Caco-2 (cell line): ENCODE measurements around the gene MARCHF6. TPM values are rescaled to one million over a fixed set of nuclear protein-coding genes. Genes with fewer than 3 reads are reported as not detected.

Experiments
- BruUV-seq: library from RNA; stranded (reverse); fragments of 400-500 nt; replicated peaks from 2 replicates; lab custom pipeline; 2021; lab: Mats Ljungman, UMichigan
- CTCF ChIA-PET: fragments of 300-600 bp; sonication (Branson Sonifier 250); formaldehyde crosslinking; loops from one replicate; lab custom pipeline; 2022; ENCODE audit warnings: antibody characterized with exemption; lab: Charles Lee
- POLR2A ChIA-PET: fragments of 300-600 bp; sonication (Branson Sonifier 250); formaldehyde crosslinking; loops from one replicate; lab custom pipeline; 2022; ENCODE audit warnings: antibody characterized with exemption; lab: Charles Lee
- DNase-seq, 2 experiments: peaks; one replicate each; pipeline versions ENCODE4 v3.0.0 to v3.0.0-alpha.2; 2020 to 2022
- H3K27me3 ChIP-seq: replicated peaks from 2 replicates; pipeline ENCODE4 v1.6.0; 2011; ENCODE audit warnings: low read length; ENCODE audit not compliant: control insufficient read depth, insufficient read depth
- H3K36me3 ChIP-seq: 2 replicates; pipeline ENCODE4 v1.5.1; 2011; ENCODE audit warnings: low read length; ENCODE audit not compliant: control insufficient read depth, insufficient read depth
- H3K4me1 ChIP-seq: fragments of 250-450 bp; sonication (Bioruptor Pico); 2 replicates; pipeline ENCODE4 v1.5.1; 2020; ENCODE audit warnings: mild to moderate bottlenecking
- H3K4me3 ChIP-seq: 2 replicates; pipeline ENCODE4 v1.5.1; 2011; ENCODE audit warnings: low read depth, mild to moderate bottlenecking, control low read depth, low read length
- H3K9me3 ChIP-seq: fragments of 250-450 bp; sonication (Bioruptor Pico); 2 replicates; pipeline ENCODE4 v1.5.1; 2020; ENCODE audit warnings: mild to moderate bottlenecking, moderate library complexity
- H3K27ac Mint-ChIP-seq: one replicate; pipeline ENCODE4 v1.8.0; 2022; ENCODE audit warnings: mixed read lengths; ENCODE audit not compliant: unreplicated experiment
- H3K27me3 Mint-ChIP-seq: one replicate; pipeline ENCODE4 v1.8.0; 2022; ENCODE audit warnings: mixed read lengths; ENCODE audit not compliant: insufficient read depth, unreplicated experiment
- H3K36me3 Mint-ChIP-seq: one replicate; pipeline ENCODE4 v1.8.0; 2022; ENCODE audit warnings: mild to moderate bottlenecking, mixed read lengths; ENCODE audit not compliant: insufficient read depth, unreplicated experiment
- H3K4me1 Mint-ChIP-seq: one replicate; pipeline ENCODE4 v1.8.0; 2022; ENCODE audit warnings: low read depth, mixed read lengths; ENCODE audit not compliant: unreplicated experiment
- H3K4me3 Mint-ChIP-seq: one replicate; pipeline ENCODE4 v1.8.0; 2022; ENCODE audit warnings: mild to moderate bottlenecking, moderate library complexity, mixed read lengths; ENCODE audit not compliant: unreplicated experiment
- H3K9me3 Mint-ChIP-seq: one replicate; pipeline ENCODE4 v1.8.0; 2022; ENCODE audit warnings: mixed read lengths; ENCODE audit not compliant: unreplicated experiment
- CTCF ChIP-seq, 2 experiments: fragments of 200-600 bp in 1 of 2; IDR thresholded peaks; 1 replicate in 1 of 2; 2 replicates in 1 of 2; pipeline versions ENCODE4 v1.5.1 to v1.8.0; 2011 to 2022; ENCODE audit warnings: antibody characterized with exemption in 1 of 2, control low read depth in 1 of 2, inconsistent platforms in 1 of 2, low read depth in 1 of 2, low read length in 1 of 2, mild to moderate bottlenecking in 1 of 2, moderate library complexity in 1 of 2; ENCODE audit not compliant: insufficient read depth in 1 of 2, severe bottlenecking in 1 of 2, unreplicated experiment in 1 of 2
- intact Hi-C: fragments of 100-400 bp; cut with micrococcal nuclease; formaldehyde crosslinking; loops from one replicate; pipeline ENCODE4 v1.10.0; 2022; ENCODE audit not compliant: unreplicated experiment
- total RNA-seq: library from RNA; stranded (reverse); gene quantifications from 2 replicates; pipeline ENCODE4 v1.2.3, GENCODE V29; 2022

The MARCHF6 gene
- total RNA-seq, 1 experiment from 2014 or later = 123 TPM

GRCh38 chr5:10333154-10334006 lies 20.1 kb upstream of the MARCHF6 start:
- no peak for TF ChIP-seq CTCF (IDR thresholded peaks at IDR 0.05; ENCODE audit: insufficient read depth in 1 of 2, low read depth in 1 of 2, low read length in 1 of 2, severe bottlenecking in 1 of 2, unreplicated experiment in 1 of 2)
- ChIA-PET POLR2A (no interaction called here), CTCF (no interaction called here)
- Histone ChIP-seq H3K9me3 (no peaks in the 10 kb centered on the region), H3K4me1 (no peaks in the 10 kb centered on the region), H3K27me3 (no peaks in the 10 kb centered on the region), H3K36me3 (no peaks in the 10 kb centered on the region), H3K4me3 (peak overlapping the region; percentile 11)
- peak overlapping the region; percentile 81 for H3K4me3 Mint-ChIP-seq
- intact Hi-C loops = loop anchor here (2.0 kb wide), 1 partner anchor 19 kb away; the partner anchor contains the start of gene MARCHF6
- H3K36me3 Mint-ChIP-seq = no peaks in the 10 kb centered on the region
- BruUV-seq = no TSS peak
- DNase-seq = peak in 1 of 2 experiments; percentile 48
- H3K27me3 Mint-ChIP-seq = no peaks in the 10 kb centered on the region
- peaks cover 13% of the 10 kb centered on the region for H3K4me1 Mint-ChIP-seq
- no peaks in the 10 kb centered on the region for H3K9me3 Mint-ChIP-seq
- H3K27ac Mint-ChIP-seq = no peak overlapping the region

GRCh38 chr5:10334831-10335230 lies 18.7 kb upstream of the MARCHF6 start:
- no peak overlapping the region for H3K4me3 ChIP-seq
- no peaks in the 10 kb centered on the region for H3K9me3 ChIP-seq
- Mint-ChIP-seq H3K4me1 (peaks cover 13% of the 10 kb centered on the region), H3K27me3 (no peaks in the 10 kb centered on the region), H3K36me3 (no peaks in the 10 kb centered on the region), H3K9me3 (no peaks in the 10 kb centered on the region), H3K4me3 (no peak overlapping the region), H3K27ac (no peak overlapping the region)
- H3K4me1 ChIP-seq = no peaks in the 10 kb centered on the region
- ChIA-PET POLR2A (no interaction called here), CTCF (no interaction called here)
- TF ChIP-seq CTCF (IDR thresholded peaks at IDR 0.05; ENCODE audit: insufficient read depth in 1 of 2, low read depth in 1 of 2, low read length in 1 of 2, severe bottlenecking in 1 of 2, unreplicated experiment in 1 of 2) = no peak
- BruUV-seq = no TSS peak
- intact Hi-C loops = loop anchor here (2.0 kb wide), 1 partner anchor 18 kb away; the partner anchor contains the start of gene MARCHF6
- DNase-seq = no peak
- H3K36me3 ChIP-seq = no peaks in the 10 kb centered on the region
- no peaks in the 10 kb centered on the region for H3K27me3 ChIP-seq

GRCh38 chr5:10335711-10336470 lies 17.6 kb upstream of the MARCHF6 start:
- intact Hi-C loops = loop anchor here (2.0 kb wide), 1 partner anchor 17 kb away; the partner anchor contains the start of gene MARCHF6
- POLR2A ChIA-PET = no interaction called here
- H3K4me3 Mint-ChIP-seq = no peak overlapping the region

More at GRCh38 chr5:10335711-10336470, 17.6 kb upstream of the MARCHF6 start:
- no peaks in the 10 kb centered on the region for H3K36me3 ChIP-seq
- BruUV-seq = no TSS peak
- H3K4me1 ChIP-seq = no peaks in the 10 kb centered on the region
- no peak for TF ChIP-seq CTCF (IDR thresholded peaks at IDR 0.05; ENCODE audit: insufficient read depth in 1 of 2, low read depth in 1 of 2, low read length in 1 of 2, severe bottlenecking in 1 of 2, unreplicated experiment in 1 of 2)
- H3K9me3 ChIP-seq = no peaks in the 10 kb centered on the region
- Mint-ChIP-seq H3K4me1 (peaks cover 13% of the 10 kb centered on the region), H3K27ac (no peak overlapping the region), H3K27me3 (no peaks in the 10 kb centered on the region), H3K9me3 (no peaks in the 10 kb centered on the region), H3K36me3 (no peaks in the 10 kb centered on the region)
- no peaks in the 10 kb centered on the region for H3K27me3 ChIP-seq
- CTCF ChIA-PET = no interaction called here
- DNase-seq = no peak
- no peak overlapping the region for H3K4me3 ChIP-seq
